Prostate gland (tissue), 2 donors: ENCODE data around the gene BICDL2. TPM values are rescaled to one million over a fixed set of nuclear protein-coding genes. Genes with fewer than 3 reads are reported as not detected.

Experiments used
- DNase-seq: peaks from one replicate; pipeline ENCODE4 v3.0.0-alpha.2; 2019; ENCODE audit warnings: low spot score
- H3K27ac ChIP-seq, 2 donors: fragments of 200-600 bp; sonication (generic); 2 replicates each; pipeline ENCODE4 v1.5.1; 2017 to 2019
- H3K27me3 ChIP-seq: fragments of 200-600 bp; sonication (generic); replicated peaks from 2 replicates; pipeline ENCODE4 v1.5.1; 2019; ENCODE audit not compliant: insufficient read depth
- H3K36me3 ChIP-seq, 2 donors: fragments of 200-600 bp; sonication (generic); 1 replicate in 1 of 2; 2 replicates in 1 of 2; pipeline versions ENCODE4 v1.5.1 to v1.8.1; 2017 to 2019
- H3K4me1 ChIP-seq: fragments of 200-600 bp; sonication (generic); replicated peaks from 2 replicates; pipeline ENCODE4 v1.5.1; 2019
- H3K4me3 ChIP-seq, 2 donors: fragments of 200-600 bp; sonication (generic); 2 replicates each; pipeline ENCODE4 v1.5.1; 2017 to 2019
- H3K9me3 ChIP-seq: fragments of 200-600 bp; sonication (generic); 2 replicates; pipeline ENCODE4 v1.5.1; 2017
- POLR2A ChIP-seq: fragments of 450-650 bp; IDR thresholded peaks from one replicate; pipeline ENCODE4 v1.6.1; 2016; ENCODE audit warnings: antibody characterized with exemption, mild to moderate bottlenecking
- POLR2AphosphoS5 ChIP-seq: sonication (generic); formaldehyde crosslinking; IDR thresholded peaks from one replicate; pipeline ENCODE4 v1.6.1; 2017; ENCODE audit warnings: antibody characterized with exemption
- WGBS: methylation state at CpG from one replicate; pipeline ENCODE4 v1.1.5; 2018; 5-methylcytosine and 5-hydroxymethylcytosine counted together
- intact Hi-C: fragments of 100-400 bp; cut with DNase I; formaldehyde crosslinking; loops from one replicate; pipeline ENCODE4 v1.14.2; 2022
- total RNA-seq, 2 donors: library from RNA; depleted of rRNA; stranded (reverse); fragments of >200 nt; gene quantifications; one replicate each; pipeline ENCODE4 v1.1.0, GENCODE V29; 2016
- TF ChIP-seq, protein P1 (sequence below), 4 experiments: fragments of 200-600 bp in 2 of 4; fragments of 450-650 bp in 2 of 4; sonication (generic) in 2 of 4; IDR thresholded peaks; 1 replicate in 3 of 4; 2 replicates in 1 of 4; pipeline ENCODE4 v1.5.1; 2016 to 2019; ENCODE audit warnings: antibody characterized with exemption in 4 of 4, mild to moderate bottlenecking in 2 of 4, moderate library complexity in 2 of 4

BICDL2 gene
- total RNA-seq, 2 donors from 2014 or later: 54.6 to 59.6 TPM

DNA sequence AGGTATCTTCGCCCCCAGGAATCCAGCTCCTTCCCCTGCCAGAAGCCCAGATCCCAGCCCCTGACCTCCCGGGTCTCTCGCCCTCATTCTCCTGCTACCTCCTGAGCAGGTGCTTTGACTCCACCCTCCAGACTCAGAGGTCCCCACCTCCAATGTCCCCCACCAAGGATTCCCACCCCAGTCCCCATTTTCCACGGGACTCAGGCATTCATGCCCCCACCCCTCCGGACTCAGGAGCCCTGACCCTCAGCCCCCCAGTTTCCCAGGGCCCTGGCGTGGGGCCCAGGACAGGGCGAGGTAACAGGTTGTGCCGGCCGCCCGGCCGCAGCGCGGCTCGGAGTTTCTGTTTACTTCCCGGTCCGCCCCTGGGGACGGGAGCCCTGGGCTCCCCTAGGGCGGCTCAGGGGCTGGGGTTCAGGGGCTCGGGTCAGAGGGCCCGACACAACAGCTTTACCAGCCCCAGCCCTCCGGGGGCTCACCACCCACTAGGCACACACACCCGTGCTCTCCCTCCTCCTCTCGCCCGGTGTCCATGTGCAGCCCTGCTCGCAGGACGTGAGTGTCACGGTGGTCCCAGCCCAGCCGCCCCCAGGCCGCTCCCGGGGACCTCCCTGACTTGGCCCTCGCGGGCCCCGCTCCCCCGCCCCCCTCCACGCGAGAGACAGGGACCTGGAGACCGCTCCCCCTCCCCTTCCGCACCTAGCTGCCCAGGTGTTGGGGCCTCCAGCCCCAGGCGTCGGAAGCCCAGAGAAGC lies 595 bp downstream of the BICDL2 start:
- H3K4me3 ChIP-seq: peak overlapping the region; percentile 47 to 51
- no peaks in the 10 kb centered on the region for H3K9me3 ChIP-seq
- H3K27me3 ChIP-seq: no peaks in the 10 kb centered on the region
- H3K4me1 ChIP-seq: no peaks in the 10 kb centered on the region
- no peaks in the 10 kb centered on the region for H3K36me3 ChIP-seq
- intact Hi-C loops: no loop called here
- H3K27ac ChIP-seq: peak overlapping the region; percentile 69 to 78
- DNase-seq: no peak
- TF ChIP-seq POLR2AphosphoS5: peak; percentile 31
- TF ChIP-seq POLR2A: no peak
- TF ChIP-seq, protein P1, sequence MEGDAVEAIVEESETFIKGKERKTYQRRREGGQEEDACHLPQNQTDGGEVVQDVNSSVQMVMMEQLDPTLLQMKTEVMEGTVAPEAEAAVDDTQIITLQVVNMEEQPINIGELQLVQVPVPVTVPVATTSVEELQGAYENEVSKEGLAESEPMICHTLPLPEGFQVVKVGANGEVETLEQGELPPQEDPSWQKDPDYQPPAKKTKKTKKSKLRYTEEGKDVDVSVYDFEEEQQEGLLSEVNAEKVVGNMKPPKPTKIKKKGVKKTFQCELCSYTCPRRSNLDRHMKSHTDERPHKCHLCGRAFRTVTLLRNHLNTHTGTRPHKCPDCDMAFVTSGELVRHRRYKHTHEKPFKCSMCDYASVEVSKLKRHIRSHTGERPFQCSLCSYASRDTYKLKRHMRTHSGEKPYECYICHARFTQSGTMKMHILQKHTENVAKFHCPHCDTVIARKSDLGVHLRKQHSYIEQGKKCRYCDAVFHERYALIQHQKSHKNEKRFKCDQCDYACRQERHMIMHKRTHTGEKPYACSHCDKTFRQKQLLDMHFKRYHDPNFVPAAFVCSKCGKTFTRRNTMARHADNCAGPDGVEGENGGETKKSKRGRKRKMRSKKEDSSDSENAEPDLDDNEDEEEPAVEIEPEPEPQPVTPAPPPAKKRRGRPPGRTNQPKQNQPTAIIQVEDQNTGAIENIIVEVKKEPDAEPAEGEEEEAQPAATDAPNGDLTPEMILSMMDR (IDR thresholded peaks at IDR 0.05): no peak
- 3% methylated on average over 40 of the region's 40 CpGs for WGBS

DNA sequence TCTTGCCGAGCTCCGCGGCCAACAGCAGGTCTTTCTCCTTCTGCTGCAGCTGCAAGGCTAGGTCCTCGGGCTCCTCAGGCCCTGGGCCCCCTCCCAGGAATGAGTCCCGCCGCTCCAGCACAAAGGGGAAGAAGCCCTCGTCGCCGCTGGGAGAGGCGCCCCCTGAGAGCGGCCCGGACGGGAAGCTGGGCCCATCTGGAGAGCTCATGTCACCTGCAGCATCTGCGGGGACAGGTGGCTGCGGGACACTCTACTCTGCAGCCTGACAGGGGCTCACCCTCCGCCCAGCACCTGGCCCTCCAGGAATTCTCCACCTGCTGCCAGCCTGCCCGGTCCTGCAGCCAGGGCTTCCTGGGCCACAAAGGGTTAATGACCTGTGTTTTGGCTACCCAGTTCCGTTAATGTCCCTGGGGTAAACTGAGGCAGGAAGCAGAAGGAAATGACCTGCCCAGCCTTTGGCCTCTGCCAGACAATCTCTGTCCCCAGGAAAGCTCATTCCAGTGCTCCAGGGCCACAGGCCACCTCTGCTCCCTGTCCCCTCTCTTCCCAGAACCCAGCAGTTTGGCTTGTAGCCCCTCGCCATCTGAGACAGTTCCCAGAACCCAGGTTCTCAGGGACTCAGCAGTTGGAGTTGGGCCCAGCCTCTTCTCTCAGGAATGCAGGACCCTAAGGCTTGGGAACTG lies 1.3 kb downstream of the BICDL2 start:
- H3K27ac ChIP-seq: peak overlapping the region in 1 of 2 donors; percentile 78
- H3K9me3 ChIP-seq: no peaks in the 10 kb centered on the region
- no peak for TF ChIP-seq POLR2A
- no peak for TF ChIP-seq POLR2AphosphoS5
- TF ChIP-seq, protein P1 (IDR thresholded peaks at IDR 0.05): no peak
- peak overlapping the region in 1 of 2 donors; percentile 47 for H3K4me3 ChIP-seq
- WGBS: 42% methylated on average over 19 of the region's 19 CpGs
- no peak for DNase-seq
- H3K4me1 ChIP-seq: no peaks in the 10 kb centered on the region
- intact Hi-C loops: no loop called here
- H3K36me3 ChIP-seq: no peaks in the 10 kb centered on the region
- H3K27me3 ChIP-seq: no peaks in the 10 kb centered on the region

DNA sequence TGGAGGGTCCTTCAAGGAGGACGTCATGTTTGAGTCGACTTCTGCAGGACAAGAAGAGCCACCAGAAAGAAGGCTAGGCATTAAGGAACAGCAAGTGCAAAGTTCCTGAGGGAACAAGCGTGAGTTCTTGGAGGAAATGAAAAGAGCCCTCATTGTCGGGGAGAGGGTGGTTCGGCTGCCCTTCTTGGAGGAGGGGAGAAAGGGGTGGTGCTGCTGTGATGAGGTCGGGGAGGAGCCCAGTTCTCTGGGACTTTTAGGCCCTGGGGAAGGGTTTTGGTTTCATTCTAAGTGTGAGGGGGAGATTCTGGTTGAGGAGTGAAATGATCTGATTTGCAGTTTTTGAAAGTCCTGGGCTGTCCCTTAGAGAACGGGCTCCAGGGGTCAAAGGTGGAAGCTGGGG lies 4.1 kb downstream of the BICDL2 start:
- Histone ChIP-seq H3K36me3 (no peaks in the 10 kb centered on the region), H3K27me3 (no peaks in the 10 kb centered on the region), H3K4me1 (peaks cover 9% of the 10 kb centered on the region), H3K4me3 (no peak overlapping the region), H3K9me3 (no peaks in the 10 kb centered on the region), H3K27ac (no peak overlapping the region)
- intact Hi-C loops: no loop called here
- WGBS: 44% methylated on average over 7 of the region's 7 CpGs
- DNase-seq: no peak
- TF ChIP-seq POLR2A (no peak), POLR2AphosphoS5 (no peak)
- TF ChIP-seq, protein P1 (IDR thresholded peaks at IDR 0.05): no peak

DNA sequence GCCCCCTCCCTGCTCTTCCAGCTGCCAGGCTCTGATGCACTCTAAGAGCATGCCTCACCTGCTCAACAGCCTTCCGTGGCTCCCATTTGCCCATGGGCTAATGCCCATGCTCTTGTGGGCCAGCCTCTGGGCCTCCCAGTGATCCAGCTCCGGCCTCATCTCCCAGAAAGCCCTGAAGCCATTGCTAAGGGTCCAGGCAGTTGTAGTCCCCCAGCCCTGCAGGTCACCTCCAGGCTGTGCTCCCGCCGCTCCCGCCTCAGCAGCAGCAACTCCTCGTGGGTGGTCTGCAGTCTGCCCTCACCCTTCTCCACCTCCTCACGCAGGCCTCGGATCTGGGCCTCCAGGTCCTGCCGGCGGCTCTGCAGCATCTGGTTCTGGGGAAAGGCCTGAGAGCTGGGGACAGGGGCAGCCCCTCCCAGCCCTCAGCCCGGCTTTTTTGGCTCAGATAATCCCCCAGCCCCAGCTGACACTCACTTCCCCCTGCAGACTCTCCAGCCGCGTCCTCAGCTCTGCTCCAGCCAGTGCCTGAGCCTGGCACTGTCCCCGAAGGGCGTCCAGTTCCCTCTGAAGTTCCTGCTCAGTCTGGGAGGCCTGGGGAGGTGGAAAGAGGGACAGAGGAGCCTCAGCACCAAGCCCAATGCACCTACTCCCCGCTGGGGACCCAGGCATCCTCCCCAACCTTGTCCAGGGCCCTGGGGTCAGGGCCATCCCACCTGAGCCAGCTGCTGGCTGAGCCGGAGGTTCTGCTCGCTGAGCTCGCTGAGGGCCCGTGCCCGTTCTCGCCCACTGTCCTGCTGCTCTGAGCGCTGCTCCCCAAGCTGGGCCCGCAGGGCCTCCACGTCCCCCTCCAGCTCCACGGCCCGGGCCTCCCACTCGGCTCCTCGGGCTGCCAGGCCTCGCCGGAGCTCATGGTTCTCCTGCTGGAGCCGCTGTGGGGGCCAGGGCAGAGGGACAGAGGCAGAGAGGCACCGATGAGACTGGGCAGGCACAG lies 6.2 kb downstream of the BICDL2 start:
- 85% methylated on average over 29 of the region's 33 CpGs for WGBS
- H3K9me3 ChIP-seq: no peaks in the 10 kb centered on the region
- no peak overlapping the region for H3K27ac ChIP-seq
- no peak overlapping the region for H3K4me3 ChIP-seq
- intact Hi-C loops: no loop called here
- no peak for TF ChIP-seq POLR2AphosphoS5
- TF ChIP-seq, protein P1 (IDR thresholded peaks at IDR 0.05): no peak
- TF ChIP-seq POLR2A: no peak
- DNase-seq: no peak
- H3K36me3 ChIP-seq: no peaks in the 10 kb centered on the region
- H3K27me3 ChIP-seq: no peaks in the 10 kb centered on the region
- peaks cover 9% of the 10 kb centered on the region for H3K4me1 ChIP-seq
